Middle frontal gyrus (tissue), 1 donor: ENCODE results near the gene COL12A1.

Source experiments
- DNase-seq: peaks from one replicate; pipeline ENCODE4 v3.0.0-alpha.2; 2015; ENCODE audit warnings: low spot score; ENCODE audit errors: extremely low spot score

Gene COL12A1

GRCh38 chr6:75145211-75145610 is 60.6 kb downstream of the COL12A1 start:
- no peak for DNase-seq

- DNase-seq: no peak
Measured at GRCh38 chr6:75144386-75144785, 61.5 kb downstream of the COL12A1 start.

- no peak for DNase-seq
Measured at GRCh38 chr6:75143191-75143590, 62.7 kb downstream of the COL12A1 start.

- DNase-seq: no peak
Measured at GRCh38 chr6:75142721-75143120, 63.1 kb downstream of the COL12A1 start.

GRCh38 chr6:75135876-75136275 is 70.0 kb downstream of the COL12A1 start:
- no peak for DNase-seq

GRCh38 chr6:75135450-75135849 is 70.4 kb downstream of the COL12A1 start:
- no peak for DNase-seq

GRCh38 chr6:75130784-75131183 is 75.1 kb downstream of the COL12A1 start:
- no peak for DNase-seq

GRCh38 chr6:75128878-75129570 is 76.8 kb downstream of the COL12A1 start:
- no peak for DNase-seq

GRCh38 chr6:75126518-75126917 is 79.3 kb downstream of the COL12A1 start:
- no peak for DNase-seq

GRCh38 chr6:75124983-75125382 is 80.9 kb downstream of the COL12A1 start:
- no peak for DNase-seq

- DNase-seq: no peak
Measured at GRCh38 chr6:75124085-75124484, 81.8 kb downstream of the COL12A1 start.

GRCh38 chr6:75118925-75119515 is 86.8 kb downstream of the COL12A1 start:
- no peak for DNase-seq

- no peak for DNase-seq
Measured at GRCh38 chr6:75117701-75118100, 88.2 kb downstream of the COL12A1 start.

- no peak for DNase-seq
Measured at GRCh38 chr6:75116946-75117345, 88.9 kb downstream of the COL12A1 start.

GRCh38 chr6:75115481-75115880 is 90.4 kb downstream of the COL12A1 start:
- no peak for DNase-seq

GRCh38 chr6:75114806-75115205 is 91.0 kb downstream of the COL12A1 start:
- no peak for DNase-seq

GRCh38 chr6:75114195-75114594 is 91.7 kb downstream of the COL12A1 start:
- no peak for DNase-seq

- DNase-seq: no peak
Measured at GRCh38 chr6:75113446-75113845, 92.4 kb downstream of the COL12A1 start.

GRCh38 chr6:75109765-75110164 is 96.1 kb downstream of the COL12A1 start:
- DNase-seq: no peak

GRCh38 chr6:75109022-75109421 is 96.8 kb downstream of the COL12A1 start:
- DNase-seq: no peak

GRCh38 chr6:75108333-75108974 is 97.4 kb downstream of the COL12A1 start:
- no peak for DNase-seq

- DNase-seq: no peak
Measured at GRCh38 chr6:75107913-75108312, 97.9 kb downstream of the COL12A1 start.

GRCh38 chr6:75106426-75106825 is 99.4 kb downstream of the COL12A1 start:
- DNase-seq: no peak
